HG02571 (cell line): ENCODE measurements around the gene MME.

Experiments
- ATAC-seq: cut with Tn5 transposase; IDR thresholded peaks from one replicate; pipeline ENCODE4 v1.9.1; 2021; ENCODE audit warnings: mild to moderate bottlenecking, moderate library complexity; ENCODE audit not compliant: unreplicated experiment

Gene MME

GRCh38 chr3:155135003-155135402 is 54.9 kb downstream of the MME start:
- ATAC-seq: no peak

GRCh38 chr3:155138677-155139076 is 58.6 kb downstream of the MME start:
- ATAC-seq: no peak

GRCh38 chr3:155147588-155147987 is 67.5 kb downstream of the MME start:
- no peak for ATAC-seq

GRCh38 chr3:155149494-155149893 is 69.4 kb downstream of the MME start:
- ATAC-seq: no peak

GRCh38 chr3:155153242-155154186 is 73.4 kb downstream of the MME start:
- no peak for ATAC-seq

- ATAC-seq: no peak
Observed at GRCh38 chr3:155154255-155154654, 74.1 kb downstream of the MME start.

- ATAC-seq: no peak
Observed at GRCh38 chr3:155158346-155159037, 78.4 kb downstream of the MME start.

GRCh38 chr3:155159301-155159700 is 79.2 kb downstream of the MME start:
- no peak for ATAC-seq

GRCh38 chr3:155161640-155162292 is 81.6 kb downstream of the MME start:
- no peak for ATAC-seq

- no peak for ATAC-seq
Observed at GRCh38 chr3:155164306-155164705, 84.2 kb downstream of the MME start.

GRCh38 chr3:155166441-155166840 is 86.3 kb downstream of the MME start:
- ATAC-seq: no peak

GRCh38 chr3:155169197-155169596 is 89.1 kb downstream of the MME start:
- ATAC-seq: no peak

- ATAC-seq: no peak
Observed at GRCh38 chr3:155173771-155174170, 93.7 kb downstream of the MME start.

- no peak for ATAC-seq
Observed at GRCh38 chr3:155178810-155179436, 98.8 kb downstream of the MME start.

GRCh38 chr3:155179437-155179827 is 99.3 kb downstream of the MME start:
- no peak for ATAC-seq

- no peak for ATAC-seq
Observed at GRCh38 chr3:155179966-155180757, 100.0 kb downstream of the MME start.

- no peak for ATAC-seq
Observed at GRCh38 chr3:155182467-155182866, 102.3 kb downstream of the MME start.

- no peak for ATAC-seq
Observed at GRCh38 chr3:155184011-155184410, 103.9 kb downstream of the MME start.

GRCh38 chr3:155185631-155186071 is 105.5 kb downstream of the MME start:
- no peak for ATAC-seq

- ATAC-seq: no peak
Observed at GRCh38 chr3:155188031-155188430, 107.9 kb downstream of the MME start.
